ENCODE results near the gene ZNF273.
"Not testable (repeated sequence)": the region's sequence is repeated elsewhere in the genome, so short reads cannot be mapped to it uniquely, and the experiment has no call there.

ZNF273 gene

GRCh38 chr7:64890273-64890672 lies 12.8 kb upstream of the ZNF273 start:
- DNase-seq (ENCODE audit: low read depth): not testable (repeated sequence)

GRCh38 chr7:64890761-64891362 lies 12.2 kb upstream of the ZNF273 start:
- no peak for DNase-seq (ENCODE audit: low read depth)

GRCh38 chr7:64891363-64892081 lies 11.6 kb upstream of the ZNF273 start:
- DNase-seq (ENCODE audit: low read depth): not testable (repeated sequence)

- no peak for DNase-seq (ENCODE audit: low read depth)
Measured at GRCh38 chr7:64892116-64892515, 11.0 kb upstream of the ZNF273 start.

- no peak for DNase-seq (ENCODE audit: low read depth)
Measured at GRCh38 chr7:64892666-64893309, 10.3 kb upstream of the ZNF273 start.

GRCh38 chr7:64893401-64893800 lies 9.7 kb upstream of the ZNF273 start:
- no peak for DNase-seq (ENCODE audit: low read depth)

GRCh38 chr7:64902461-64902805 lies 640 bp upstream of the ZNF273 start:
- DNase-seq (ENCODE audit: low read depth): not testable (repeated sequence)

- DNase-seq (ENCODE audit: low read depth): no peak
Measured at GRCh38 chr7:64904008-64904407, 935 bp downstream of the ZNF273 start.

GRCh38 chr7:64905133-64905532 lies 2.1 kb downstream of the ZNF273 start:
- DNase-seq (ENCODE audit: low read depth): no peak

GRCh38 chr7:64905547-64905946 lies 2.5 kb downstream of the ZNF273 start:
- no peak for DNase-seq (ENCODE audit: low read depth)

- no peak for DNase-seq (ENCODE audit: low read depth)
Measured at GRCh38 chr7:64907641-64908326, 4.7 kb downstream of the ZNF273 start.

GRCh38 chr7:64908358-64908757 lies 5.3 kb downstream of the ZNF273 start:
- no peak for DNase-seq (ENCODE audit: low read depth)

- no peak for DNase-seq (ENCODE audit: low read depth)
Measured at GRCh38 chr7:64914557-64914956, 11.5 kb downstream of the ZNF273 start.

- not testable (repeated sequence) for DNase-seq (ENCODE audit: low read depth)
Measured at GRCh38 chr7:64915301-64915700, 12.2 kb downstream of the ZNF273 start.

GRCh38 chr7:64928252-64929187 lies 25.4 kb downstream of the ZNF273 start:
- not testable (repeated sequence) for DNase-seq (ENCODE audit: low read depth)

- no peak for DNase-seq (ENCODE audit: low read depth)
Measured at GRCh38 chr7:64934478-64934877, 31.4 kb downstream of the ZNF273 start.

GRCh38 chr7:64938540-64938939 lies 35.5 kb downstream of the ZNF273 start:
- no peak for DNase-seq (ENCODE audit: low read depth)

GRCh38 chr7:64940021-64940420 lies 36.9 kb downstream of the ZNF273 start:
- not testable (repeated sequence) for DNase-seq (ENCODE audit: low read depth)

- DNase-seq (ENCODE audit: low read depth): not testable (repeated sequence)
Measured at GRCh38 chr7:64944667-64945502, 41.8 kb downstream of the ZNF273 start.

GRCh38 chr7:64945503-64946175 lies 42.6 kb downstream of the ZNF273 start:
- no peak for DNase-seq (ENCODE audit: low read depth)
